Heart left ventricle (tissue), 16 donors: Measurements from ENCODE around the gene SARS1. TPM values are rescaled to one million over a fixed set of nuclear protein-coding genes. Genes with fewer than 3 reads are reported as not detected.

Experiments
- ATAC-seq, 4 donors: fragments of 200-7000 bp; cut with Tn5 transposase; one replicate each; pipeline ENCODE4 v1.9.1; 2020 to 2022; ENCODE audit warnings: moderate library complexity in 4 of 4, mild to moderate bottlenecking in 3 of 4, moderate number of reproducible peaks in 1 of 4
- DNase-seq, 5 donors: peaks; one replicate each; pipeline ENCODE4 v3.0.0-alpha.2; 2020
- H3K27ac ChIP-seq, 12 donors: fragments of 200-600 bp; sonication (generic) in 4 of 12; one replicate each; pipeline versions ENCODE4 v1.5.0 to v1.8.0; 2016 to 2022; ENCODE audit warnings: mild to moderate bottlenecking in 2 of 12
- H3K27me3 ChIP-seq, 9 donors: fragments of 200-600 bp; sonication (generic) in 2 of 9; one replicate each; pipeline versions ENCODE4 v1.5.1 to v1.8.0; 2016 to 2022; ENCODE audit warnings: mild to moderate bottlenecking in 3 of 9
- H3K36me3 ChIP-seq, 9 donors: fragments of 200-600 bp; sonication (generic) in 2 of 9; one replicate each; pipeline versions ENCODE4 v1.5.0 to v1.8.0; 2018 to 2022; ENCODE audit warnings: mild to moderate bottlenecking in 2 of 9
- H3K4me1 ChIP-seq, 12 donors: fragments of 200-600 bp; sonication (generic) in 4 of 12; one replicate each; pipeline versions ENCODE4 v1.5.0 to v1.8.0; 2016 to 2022; ENCODE audit warnings: mild to moderate bottlenecking in 3 of 12
- H3K4me3 ChIP-seq, 12 donors: fragments of 200-600 bp; sonication (generic) in 4 of 12; one replicate each; pipeline versions ENCODE4 v1.5.0 to v1.8.0; 2017 to 2022; ENCODE audit warnings: mild to moderate bottlenecking in 9 of 12, moderate library complexity in 4 of 12
- H3K9me3 ChIP-seq, 12 donors: fragments of 200-600 bp; sonication (generic) in 4 of 12; one replicate each; pipeline versions ENCODE4 v1.5.0 to v1.8.0; 2016 to 2022; ENCODE audit warnings: mild to moderate bottlenecking in 1 of 12
- CTCF ChIP-seq, 12 donors: fragments of 200-600 bp; sonication (generic) in 4 of 12; IDR thresholded peaks; one replicate each; pipeline versions ENCODE4 v1.5.0 to v1.8.0; 2018 to 2022; ENCODE audit warnings: antibody characterized with exemption in 12 of 12, mild to moderate bottlenecking in 5 of 12
- POLR2A ChIP-seq, 2 donors: fragments of 450-650 bp; IDR thresholded peaks; one replicate each; pipeline ENCODE4 v1.6.1; 2017; ENCODE audit warnings: antibody characterized with exemption in 2 of 2, mild to moderate bottlenecking in 2 of 2, moderate library complexity in 2 of 2
- WGBS, 4 donors: extraction: QIAGEN DNeasy Blood & Tissue Kit in 2 of 4; methylation state at CpG; one replicate each; pipeline versions ENCODE4 v1.1.5 to v1.1.7; 2013 to 2018; 5-methylcytosine and 5-hydroxymethylcytosine counted together
- intact Hi-C, 10 donors: fragments of 100-400 bp; cut with DNase I; formaldehyde crosslinking; loops; one replicate each; pipeline versions ENCODE4 v1.11.1 to v1.14.2; 2022
- polyA plus RNA-seq, 2 donors: library from polyadenylated mRNA; stranded (reverse); fragments of 200-250 nt; gene quantifications; one replicate each; pipeline ENCODE4 v1.2.3, GENCODE V29; 2013
- total RNA-seq, 9 donors: library from RNA; depleted of rRNA in 2 of 9; stranded (reverse); fragments of >200 nt in 2 of 9; fragmentation: NEBNext Ultra II Directional in 3 of 9; extraction: Animal tissue kit (Norgen Biotek cat#: 25700) in 3 of 9; gene quantifications; one replicate each; pipeline versions ENCODE4 v1.1.0 to v1.2.4, GENCODE V29; 2016 to 2023
- donor health status: ischemic (EF 13 %, LVEDD 7.1; RV severe dilation, severe dysfunction).
- donor health status: healthy with polysubstance abuse.
- donor health status: DM: no; HTN: yes; CAD: no.
- donor health status: DM: no; HTN: no; CAD: no.
- donor health status: ischemic (EF 25% LVEDD 6.9; RV normal size, moderate dysfunction).
- donor health status: ischemic (EF 25% LVEDD 5.7; RV mildly dilated, moderate dysfunction).
- donor health status: healthy.
- donor health status: DM: yes; HTN: yes; CAD: no.
- donor health status: ischemic (EF 35%, LVEDD 5.7; RV mildly dilated, moderate dysfunction).
- donor health status: nonischemic (EF 11% LVEDD 7.7; RV severe dilation, severe dysfunction).
- donor health status: DM: yes; HTN: yes; CAD: no.
- donor health status: PGD.
- donor health status: ischemic (EF 29% LVEDD 5.4; RV normal size, mild dysfunction).
- donor health status: nonischemic (EF 23%, LVEDD 6.1; RV moderate dilation, normal function).

Gene SARS1
- total and polyA plus RNA-seq, 11 donors, result 41.1 to 179 (median 102) TPM

- TF ChIP-seq POLR2A (IDR thresholded peaks at IDR 0.05) (no peak), CTCF (IDR thresholded peaks at IDR 0.05) (no peak)
- ATAC-seq (peak in 1 of 4 donors; percentile 16), DNase-seq (peak in 2 of 5 donors; percentile 56 to 61)
- WGBS, 4 donors, result 78 to 85% (median 81%) methylated on average over 12 to 13 of the region's 13 CpGs
- Histone ChIP-seq H3K36me3 (no peaks in the 10 kb centered on the region), H3K4me3 (no peak overlapping the region), H3K4me1 (peaks cover 0 to 3% (median under 1%) of the 10 kb centered on the region in 12 donors), H3K9me3 (no peaks in the 10 kb centered on the region), H3K27ac (no peak overlapping the region), H3K27me3 (no peaks in the 10 kb centered on the region)
- intact Hi-C loops, result loop anchor here in 1 of 10 donors (10.0 kb wide), 1 partner anchor 263 kb away; the partner anchor contains the start of gene GPR61
Observed at GRCh38 chr1:109272021-109272799, 58.5 kb downstream of the SARS1 start.

GRCh38 chr1:109272831-109273547 lies 59.3 kb downstream of the SARS1 start:
- Histone ChIP-seq H3K4me3 (no peak overlapping the region), H3K27ac (peak overlapping the region in 1 of 12 donors; percentile 11), H3K4me1 (peaks cover 0 to 7% (median 1%) of the 10 kb centered on the region in 12 donors), H3K9me3 (no peaks in the 10 kb centered on the region), H3K36me3 (no peaks in the 10 kb centered on the region), H3K27me3 (no peaks in the 10 kb centered on the region)
- intact Hi-C loops, result loop anchor here in 1 of 10 donors (10.0 kb wide), 1 partner anchor 262 kb away; the partner anchor contains the start of gene GPR61
- ATAC-seq, result peak in 1 of 4 donors; percentile 19
- 83 to 90% (median 86%) methylated on average over 9 to 16 of the region's 16 CpGs for WGBS, 4 donors
- DNase-seq, result no peak
- no peak for TF ChIP-seq CTCF (IDR thresholded peaks at IDR 0.05)
- no peak for TF ChIP-seq POLR2A (IDR thresholded peaks at IDR 0.05)

- Histone ChIP-seq H3K27ac (no peak overlapping the region), H3K27me3 (no peaks in the 10 kb centered on the region), H3K36me3 (no peaks in the 10 kb centered on the region), H3K4me1 (peaks cover 0 to 7% (median 1%) of the 10 kb centered on the region in 12 donors), H3K4me3 (no peak overlapping the region), H3K9me3 (no peaks in the 10 kb centered on the region)
- WGBS, 4 donors, result 83 to 88% (median 86%) methylated on average over 20 to 30 of the region's 30 CpGs
- no peak for ATAC-seq
- intact Hi-C loops, result loop anchor here in 1 of 10 donors (10.0 kb wide), 1 partner anchor 261 kb away; the partner anchor contains the start of gene GPR61
- DNase-seq, result no peak
- TF ChIP-seq POLR2A (IDR thresholded peaks at IDR 0.05) (no peak), CTCF (IDR thresholded peaks at IDR 0.05) (no peak)
Observed at GRCh38 chr1:109273570-109274288, 60.0 kb downstream of the SARS1 start.
